Measurements from ENCODE around the gene TTC1. TPM values are rescaled to one million over a fixed set of nuclear protein-coding genes. Genes with fewer than 3 reads are reported as not detected.
"Not testable (repeated sequence)": the region's sequence is repeated elsewhere in the genome, so short reads cannot be mapped to it uniquely, and the experiment has no call there.

Gene TTC1
- total and polyA plus RNA-seq, 11 donors: 58.9 to 115 (median 83.6) TPM

DNA sequence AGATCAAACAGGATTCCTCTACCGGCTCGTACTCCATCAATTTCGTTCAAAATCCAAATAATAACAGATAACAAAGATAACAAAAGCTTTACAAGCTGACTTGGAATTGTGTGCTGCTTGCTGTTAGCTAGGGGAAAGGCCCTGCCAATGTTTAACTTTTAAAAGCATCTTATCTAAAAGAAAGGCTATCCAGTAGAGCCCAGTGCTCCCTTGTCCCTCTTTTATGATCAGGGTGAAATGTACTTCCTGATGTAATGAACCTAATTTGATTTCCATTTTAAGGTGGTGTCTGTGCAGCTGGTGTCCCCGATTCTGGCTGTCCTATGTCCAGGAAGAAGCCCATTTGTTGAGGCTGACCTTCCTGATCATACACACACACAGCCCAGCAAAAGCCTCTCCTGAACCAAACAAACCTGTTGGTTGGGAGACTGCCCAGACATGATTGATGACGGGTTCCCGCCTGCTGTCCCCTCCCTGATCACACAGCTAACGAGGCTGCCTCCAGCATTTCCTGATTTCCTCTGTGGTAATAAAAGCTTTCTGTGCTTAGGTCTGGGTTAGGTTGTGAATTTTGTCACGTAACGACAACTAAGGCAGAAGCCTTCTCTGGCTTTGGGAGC, 56.2 kb downstream of the TTC1 start:
- 83 to 85% (median 83%) methylated on average over 9 of the region's 9 CpGs for WGBS, 4 donors
- Histone ChIP-seq H3K36me3 (peaks cover 0 to 65% (median 54%) of the 10 kb centered on the region in 9 donors), H3K9me3 (no peaks in the 10 kb centered on the region), H3K4me3 (no peak overlapping the region), H3K27ac (peak overlapping the region in 1 of 12 donors; percentile 16), H3K27me3 (no peaks in the 10 kb centered on the region), H3K4me1 (peaks cover 0 to 13% (median 0%) of the 10 kb centered on the region in 12 donors)
- intact Hi-C loops (cut with DNase I): no loop called here
- DNase-seq (no peak), ATAC-seq (no peak)
- TF ChIP-seq, protein P1, sequence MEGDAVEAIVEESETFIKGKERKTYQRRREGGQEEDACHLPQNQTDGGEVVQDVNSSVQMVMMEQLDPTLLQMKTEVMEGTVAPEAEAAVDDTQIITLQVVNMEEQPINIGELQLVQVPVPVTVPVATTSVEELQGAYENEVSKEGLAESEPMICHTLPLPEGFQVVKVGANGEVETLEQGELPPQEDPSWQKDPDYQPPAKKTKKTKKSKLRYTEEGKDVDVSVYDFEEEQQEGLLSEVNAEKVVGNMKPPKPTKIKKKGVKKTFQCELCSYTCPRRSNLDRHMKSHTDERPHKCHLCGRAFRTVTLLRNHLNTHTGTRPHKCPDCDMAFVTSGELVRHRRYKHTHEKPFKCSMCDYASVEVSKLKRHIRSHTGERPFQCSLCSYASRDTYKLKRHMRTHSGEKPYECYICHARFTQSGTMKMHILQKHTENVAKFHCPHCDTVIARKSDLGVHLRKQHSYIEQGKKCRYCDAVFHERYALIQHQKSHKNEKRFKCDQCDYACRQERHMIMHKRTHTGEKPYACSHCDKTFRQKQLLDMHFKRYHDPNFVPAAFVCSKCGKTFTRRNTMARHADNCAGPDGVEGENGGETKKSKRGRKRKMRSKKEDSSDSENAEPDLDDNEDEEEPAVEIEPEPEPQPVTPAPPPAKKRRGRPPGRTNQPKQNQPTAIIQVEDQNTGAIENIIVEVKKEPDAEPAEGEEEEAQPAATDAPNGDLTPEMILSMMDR (IDR thresholded peaks at IDR 0.05): no peak
- no peak for TF ChIP-seq POLR2A (IDR thresholded peaks at IDR 0.05)

DNA sequence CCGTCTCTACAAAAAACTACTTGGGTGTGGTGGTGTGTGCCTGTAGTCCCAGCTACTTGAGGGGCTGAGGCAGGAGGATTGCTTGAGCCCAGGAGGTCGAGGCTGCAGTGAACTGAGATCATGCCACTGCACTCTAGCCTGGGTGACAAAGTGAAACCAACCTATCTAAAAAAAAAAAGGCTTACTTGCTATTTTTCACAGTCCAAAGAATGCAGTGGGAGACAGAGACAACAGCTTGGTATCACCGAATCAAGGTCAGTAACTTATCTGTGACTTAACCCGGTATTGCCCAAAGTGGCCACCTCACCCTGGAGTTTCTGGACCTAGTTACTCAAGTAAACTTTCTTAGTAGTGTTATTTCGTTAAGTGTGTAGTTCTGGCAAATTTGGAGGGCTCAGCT, 60.2 kb downstream of the TTC1 start:
- DNase-seq; intact Hi-C loops (cut with DNase I); H3K9me3 ChIP-seq; H3K27ac ChIP-seq; ATAC-seq; H3K4me3 ChIP-seq; H3K27me3 ChIP-seq: not testable (repeated sequence)
- Histone ChIP-seq H3K4me1 (peaks cover 0 to 25% (median 12%) of the 10 kb centered on the region in 12 donors), H3K36me3 (peaks cover 0 to 43% (median 27%) of the 10 kb centered on the region in 9 donors)
- WGBS, 4 donors: 92 to 96% (median 94%) methylated on average over 5 of the region's 5 CpGs

DNA sequence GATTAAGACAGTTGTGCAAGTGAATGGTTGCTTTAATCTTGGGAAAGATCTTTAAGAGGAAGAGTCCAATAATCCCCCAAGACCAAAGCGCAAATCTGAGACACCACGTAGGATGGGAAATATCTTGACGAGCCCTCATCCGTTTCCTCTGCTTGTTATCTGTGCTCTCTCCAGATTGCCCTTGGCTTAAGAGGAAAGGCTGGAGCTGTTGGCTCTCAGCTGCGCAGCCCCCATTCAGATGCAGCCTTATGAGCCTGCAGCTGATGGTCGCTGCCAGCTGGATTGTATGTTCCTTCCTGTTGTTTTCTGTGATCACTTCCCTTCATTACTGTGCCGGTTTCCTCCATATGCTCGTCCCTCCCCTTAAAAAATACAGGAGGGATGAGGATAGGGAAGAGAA, 62.6 kb downstream of the TTC1 start:
- peaks cover 0 to 30% (median 7%) of the 10 kb centered on the region in 9 donors for H3K36me3 ChIP-seq
- peak overlapping the region in 6 of 12 donors; percentile 15 to 49 (median 33) for H3K27ac ChIP-seq
- peaks cover 0 to 18% (median 12%) of the 10 kb centered on the region in 12 donors for H3K4me1 ChIP-seq
- TF ChIP-seq POLR2A (IDR thresholded peaks at IDR 0.05): no peak
- TF ChIP-seq, protein P1 (IDR thresholded peaks at IDR 0.05): no peak
- H3K4me3 ChIP-seq: peak overlapping the region in 3 of 12 donors; percentile 16 to 24 (median 24)
- 19 to 26% (median 20%) methylated on average over 8 of the region's 8 CpGs for WGBS, 4 donors
- no peaks in the 10 kb centered on the region for H3K27me3 ChIP-seq
- H3K9me3 ChIP-seq: no peaks in the 10 kb centered on the region
- DNase-seq (peak in 2 of 5 donors; percentile 25 to 51), ATAC-seq (peak; percentile 27 to 76 (median 65))
- intact Hi-C loops (cut with DNase I): no loop called here

- Histone ChIP-seq H3K4me1 (peaks cover 0 to 18% (median 12%) of the 10 kb centered on the region in 12 donors), H3K9me3 (no peaks in the 10 kb centered on the region), H3K27me3 (no peaks in the 10 kb centered on the region), H3K4me3 (peak overlapping the region in 3 of 12 donors; percentile 16 to 24 (median 24)), H3K36me3 (peaks cover 0 to 31% (median 7%) of the 10 kb centered on the region in 9 donors), H3K27ac (peak overlapping the region in 6 of 12 donors; percentile 15 to 49 (median 33))
- 35 to 48% (median 46%) methylated on average over 2 of the region's 2 CpGs for WGBS, 4 donors
- intact Hi-C loops (cut with DNase I): no loop called here
- ATAC-seq: peak in 1 of 4 donors; percentile 15
- no peak for DNase-seq
- TF ChIP-seq, protein P1 (IDR thresholded peaks at IDR 0.05): no peak
- no peak for TF ChIP-seq POLR2A (IDR thresholded peaks at IDR 0.05)
Measured at GRCh38 chr5:160071916-160072315, 63.0 kb downstream of the TTC1 start.

All from heart left ventricle (tissue), 16 donors.